OCI-LY7 (cell line): ENCODE measurements around the gene LIPC. TPM values are rescaled to one million over a fixed set of nuclear protein-coding genes. Genes with fewer than 3 reads are reported as not detected.
A peak's percentile ranks its signal among the peaks of the same experiment; 100 is the strongest.

Source experiments
- BruUV-seq: library from RNA; stranded (reverse); fragments of 400-500 nt; replicated peaks from 2 replicates; lab custom pipeline; 2021; lab: Mats Ljungman, UMichigan
- CTCF ChIA-PET: fragments of 300-600 bp; sonication (Branson Sonifier 250); formaldehyde crosslinking; loops from one replicate; lab custom pipeline; 2022; ENCODE audit warnings: antibody characterized with exemption; ENCODE audit not compliant: unreplicated experiment; lab: Charles Lee
- POLR2A ChIA-PET: fragments of 300-600 bp; sonication (Branson Sonifier 250); formaldehyde crosslinking; loops from one replicate; lab custom pipeline; 2022; ENCODE audit warnings: antibody characterized with exemption; lab: Charles Lee
- DNase-seq: peaks from one replicate; pipeline ENCODE4 v3.0.0-alpha.2; 2015; ENCODE audit warnings: low spot score
- H2AFZ ChIP-seq: fragments of 200-600 bp; sonication (generic), shearing (Covaris generic); 2 replicates; pipeline ENCODE4 v1.6.1; 2014; ENCODE audit warnings: mild to moderate bottlenecking, antibody characterized with exemption, low read length, moderate library complexity
- H3K27ac ChIP-seq: fragments of 200-600 bp; sonication (generic); 2 replicates; pipeline ENCODE4 v1.5.1; 2014; ENCODE audit warnings: mixed run types, low read depth, mild to moderate bottlenecking, moderate library complexity, low read length, inconsistent platforms; ENCODE audit not compliant: poor library complexity, severe bottlenecking
- H3K36me3 ChIP-seq: fragments of 200-600 bp; sonication (generic); 2 replicates; pipeline ENCODE4 v1.6.1; 2014; ENCODE audit warnings: mild to moderate bottlenecking, antibody characterized with exemption, low read length, moderate library complexity, mixed read lengths; ENCODE audit not compliant: insufficient read depth
- H3K4me1 ChIP-seq: fragments of 200-600 bp; sonication (generic); 2 replicates; pipeline ENCODE4 v1.5.1; 2014; ENCODE audit warnings: mild to moderate bottlenecking, low read length; ENCODE audit not compliant: insufficient read depth, poor library complexity, severe bottlenecking
- H3K4me2 ChIP-seq: fragments of 200-600 bp; sonication (generic); 2 replicates; pipeline ENCODE4 v1.6.1; 2014; ENCODE audit warnings: mild to moderate bottlenecking, low read length
- H3K4me3 ChIP-seq: fragments of 200-600 bp; sonication (generic); 2 replicates; pipeline ENCODE4 v1.5.1; 2014; ENCODE audit warnings: mild to moderate bottlenecking, low read depth, low read length; ENCODE audit not compliant: poor library complexity, severe bottlenecking
- H3K79me2 ChIP-seq: fragments of 200-600 bp; sonication (generic); 2 replicates; pipeline ENCODE4 v1.6.1; 2016; ENCODE audit warnings: low read depth, mild to moderate bottlenecking, low read length, moderate library complexity, mixed read lengths; ENCODE audit not compliant: insufficient read depth
- H3K9me2 ChIP-seq: fragments of 200-600 bp; sonication (generic); 2 replicates; pipeline ENCODE4 v1.6.1; 2016; ENCODE audit warnings: mild to moderate bottlenecking, low read length, mixed read lengths; ENCODE audit not compliant: insufficient read depth
- H3K9me3 ChIP-seq: fragments of 200-600 bp; sonication (generic); 2 replicates; pipeline ENCODE4 v1.6.1; 2014; ENCODE audit warnings: mild to moderate bottlenecking, mixed run types, low read length, mixed read lengths
- H4K20me1 ChIP-seq: fragments of 200-600 bp; sonication (generic); 2 replicates; pipeline ENCODE4 v1.6.1; 2014; ENCODE audit warnings: mild to moderate bottlenecking, antibody characterized with exemption, low read length, moderate library complexity, mixed read lengths; ENCODE audit not compliant: insufficient read depth
- CTCF ChIP-seq: fragments of 200-600 bp; sonication (generic); conservative IDR thresholded peaks from 2 replicates; pipeline ENCODE4 v1.5.1; 2014; ENCODE audit warnings: mild to moderate bottlenecking, antibody characterized with exemption, low read length, moderate library complexity, mixed read lengths
- EZH2phosphoT487 ChIP-seq: fragments of 200-600 bp; sonication (generic); IDR thresholded peaks from 2 replicates; pipeline ENCODE4 v1.6.1; 2018; ENCODE audit warnings: low read depth, borderline replicate concordance, mild to moderate bottlenecking, mixed run types, antibody characterized with exemption, low read length, moderate library complexity, mixed read lengths
- intact Hi-C: fragments of 100-400 bp; cut with micrococcal nuclease; formaldehyde crosslinking; loops from one replicate; pipeline ENCODE4 v1.10.0; 2022; ENCODE audit not compliant: unreplicated experiment
- total RNA-seq, 2 experiments: library from RNA; depleted of rRNA in 1 of 2; stranded (reverse); fragments of >200 nt in 1 of 2; shearing (Covaris generic) in 1 of 2; gene quantifications; 2 replicates each; pipeline ENCODE4 v1.2.3, GENCODE V29; 2014 to 2022

The LIPC gene
- total RNA-seq, 2 experiments from 2014 or later: 0.50 TPM; not detected in 1

- H3K27ac ChIP-seq: peak overlapping the region; percentile 78
- peaks cover 27% of the 10 kb centered on the region for H3K4me1 ChIP-seq
- no peaks in the 10 kb centered on the region; the same call in 1 of the 2 replicates for H3K36me3 ChIP-seq
- intact Hi-C loops: loop anchor here (5.0 kb wide), 1 partner anchor 162 kb away; the partner anchor contains the start of gene ADAM10
- ChIA-PET CTCF (interaction anchor here (1.5 kb wide), 1 partner anchor 10 kb away, joined by 5 read pairs; no protein-coding TSS in a partner anchor), POLR2A (interaction anchor here (0.7 to 1.4 kb wide), 6 partner anchors 9 to 1026 kb away, joined by 3 read pairs; partner anchors contain the start of genes ADAM10 and MINDY2)
- peak overlapping the region; percentile 75; the same call in 1 of the 2 replicates for H2AFZ ChIP-seq
- BruUV-seq: no TSS peak
- H3K79me2 ChIP-seq: no peaks in the 10 kb centered on the region
- H4K20me1 ChIP-seq: no peaks in the 10 kb centered on the region
- H3K4me2 ChIP-seq: peak overlapping the region; percentile 67
- DNase-seq: no peak
- no peaks in the 10 kb centered on the region for H3K9me2 ChIP-seq
- peak overlapping the region; percentile 36 for H3K4me3 ChIP-seq
- peaks cover 18% of the 10 kb centered on the region for H3K9me3 ChIP-seq
- TF ChIP-seq CTCF: no peak
These were observed 153.1 kb downstream of the LIPC start for GRCh38 chr15:58584789-58585461.

GRCh38 chr15:58585693-58586443, 154.1 kb downstream of the LIPC start:
- H4K20me1 ChIP-seq: no peaks in the 10 kb centered on the region
- no peaks in the 10 kb centered on the region for H3K9me2 ChIP-seq
- peak; percentile 71 for DNase-seq
- TF ChIP-seq EZH2phosphoT487 (no peak), CTCF (no peak)
- H2AFZ ChIP-seq: peak overlapping the region; percentile 75; the same call in 1 of the 2 replicates
- H3K27ac ChIP-seq: peak overlapping the region; percentile 78
- ChIA-PET POLR2A (interaction anchor here (0.6 to 1.3 kb wide), 6 partner anchors 11 to 186 kb away, joined by 3 to 9 read pairs (median 3); partner anchors contain the start of gene ADAM10), CTCF (interaction anchor here (0.5 to 1.5 kb wide), 2 partner anchors 11 to 214 kb away, joined by 3 to 5 read pairs; no protein-coding TSS in a partner anchor)
- no peaks in the 10 kb centered on the region for H3K79me2 ChIP-seq
- no TSS peak for BruUV-seq
- peaks cover 18% of the 10 kb centered on the region for H3K9me3 ChIP-seq
- intact Hi-C loops: loop anchor here (5.0 kb wide), 1 partner anchor 161 kb away; the partner anchor contains the start of gene ADAM10
- H3K4me3 ChIP-seq: peak overlapping the region; percentile 36
- no peaks in the 10 kb centered on the region; the same call in 1 of the 2 replicates for H3K36me3 ChIP-seq
- H3K4me1 ChIP-seq: peaks cover 27% of the 10 kb centered on the region
- peak overlapping the region; percentile 67 for H3K4me2 ChIP-seq
